Suprapubic skin (tissue), 4 donors: ENCODE measurements around the gene CELF4. TPM values are rescaled to one million over a fixed set of nuclear protein-coding genes. Genes with fewer than 3 reads are reported as not detected.
A peak's percentile ranks its signal among the peaks of the same experiment; 100 is the strongest.

Experiments used
- DNase-seq, 2 donors: peaks; one replicate each; pipeline ENCODE4 v3.0.0-alpha.2; 2019; ENCODE audit warnings: low spot score in 2 of 2
- H3K27ac ChIP-seq: fragments of 200-600 bp; sonication (generic); one replicate; pipeline ENCODE4 v1.5.1; 2019
- H3K27me3 ChIP-seq: fragments of 200-600 bp; sonication (generic); one replicate; pipeline ENCODE4 v1.5.1; 2019
- H3K36me3 ChIP-seq: fragments of 200-600 bp; sonication (generic); one replicate; pipeline ENCODE4 v1.5.1; 2019
- H3K4me1 ChIP-seq: fragments of 200-600 bp; sonication (generic); one replicate; pipeline ENCODE4 v1.5.1; 2019
- H3K4me3 ChIP-seq: fragments of 200-600 bp; sonication (generic); one replicate; pipeline ENCODE4 v1.5.1; 2019; ENCODE audit warnings: mild to moderate bottlenecking
- H3K9me3 ChIP-seq: fragments of 200-600 bp; sonication (generic); one replicate; pipeline ENCODE4 v1.5.1; 2019
- EP300 ChIP-seq: sonication (generic); formaldehyde crosslinking; IDR thresholded peaks from one replicate; pipeline ENCODE4 v1.6.1; 2017; ENCODE audit warnings: antibody characterized with exemption
- POLR2A ChIP-seq, 2 donors: fragments of 450-650 bp; IDR thresholded peaks; one replicate each; pipeline ENCODE4 v1.6.1; 2017; ENCODE audit warnings: antibody characterized with exemption in 2 of 2, mild to moderate bottlenecking in 2 of 2, moderate library complexity in 2 of 2
- POLR2AphosphoS5 ChIP-seq, 3 donors: sonication (generic); formaldehyde crosslinking; IDR thresholded peaks; one replicate each; pipeline ENCODE4 v1.6.1; 2017; ENCODE audit warnings: antibody characterized with exemption in 3 of 3
- WGBS: methylation state at CpG from one replicate; pipeline ENCODE4 v1.1.5; 2018; 5-methylcytosine and 5-hydroxymethylcytosine counted together
- total RNA-seq, 4 donors: library from RNA; depleted of rRNA; stranded (reverse); fragments of >200 nt; gene quantifications; one replicate each; pipeline ENCODE4 v1.1.0, GENCODE V29; 2016
- TF ChIP-seq, protein P1 (sequence below), 2 donors: fragments of 200-600 bp in 1 of 2; fragments of 450-650 bp in 1 of 2; sonication (generic) in 1 of 2; IDR thresholded peaks; one replicate each; pipeline ENCODE4 v1.5.1; 2016 to 2019; ENCODE audit warnings: antibody characterized with exemption in 2 of 2, mild to moderate bottlenecking in 1 of 2, moderate library complexity in 1 of 2

The CELF4 gene
- total RNA-seq, 4 donors from 2014 or later, result not detected

DNA sequence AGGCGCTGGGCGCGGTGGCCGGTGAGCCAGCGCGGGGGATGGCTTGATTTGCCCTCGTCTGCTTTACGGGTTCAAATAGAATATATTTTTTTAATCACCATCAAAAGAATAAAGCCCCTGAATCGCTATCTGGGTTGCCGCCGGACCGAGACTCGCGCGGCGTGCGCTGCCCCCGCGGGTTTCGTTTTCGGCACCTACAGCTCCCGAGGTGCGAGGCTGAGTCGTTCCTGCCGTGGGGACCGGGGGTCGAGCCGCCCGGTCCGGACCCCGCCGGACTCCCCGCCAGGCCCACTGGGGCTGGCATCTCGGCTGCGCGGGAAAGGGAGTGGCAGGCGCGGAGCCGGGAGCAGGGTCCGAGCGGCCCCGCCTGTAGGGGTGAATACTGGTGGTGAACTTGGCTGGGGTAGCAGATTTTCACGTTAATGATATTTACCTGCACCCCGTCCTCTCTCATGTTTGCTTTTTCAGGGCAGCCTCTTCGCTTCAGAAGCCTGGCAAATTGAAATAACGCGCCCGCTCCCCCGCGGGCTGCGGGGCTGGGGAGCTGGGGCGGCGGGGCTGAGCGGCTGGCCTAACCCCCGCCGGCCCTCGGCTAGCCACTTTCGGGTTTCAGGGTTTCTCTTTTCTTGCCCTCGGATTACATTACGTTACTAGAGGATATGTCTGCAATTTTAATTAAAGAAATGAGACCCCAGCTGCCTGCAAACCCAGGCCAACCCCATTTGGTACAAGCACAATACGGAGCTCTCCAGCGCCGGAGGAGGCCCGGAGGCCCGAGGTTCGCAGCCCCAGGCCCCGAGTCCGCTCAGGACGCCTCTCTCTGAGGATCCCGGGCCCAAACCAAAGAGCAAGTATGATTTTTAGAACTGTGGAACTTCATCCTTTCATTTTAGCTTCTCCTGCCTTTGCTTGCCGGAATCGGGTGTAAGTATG is 1.7 kb upstream of the CELF4 start:
- WGBS, result 12% methylated on average over 28 of the region's 72 CpGs
- Histone ChIP-seq H3K27ac (no peak overlapping the region), H3K9me3 (no peaks in the 10 kb centered on the region), H3K36me3 (no peaks in the 10 kb centered on the region), H3K4me1 (peaks cover 30% of the 10 kb centered on the region), H3K27me3 (peaks cover 83% of the 10 kb centered on the region), H3K4me3 (peak overlapping the region; percentile 74)
- DNase-seq, result peak in 1 of 2 donors; percentile 57
- TF ChIP-seq POLR2A (IDR thresholded peaks at IDR 0.05) (no peak), EP300 (no peak), POLR2AphosphoS5 (IDR thresholded peaks at IDR 0.05) (no peak)
- TF ChIP-seq, protein P1, sequence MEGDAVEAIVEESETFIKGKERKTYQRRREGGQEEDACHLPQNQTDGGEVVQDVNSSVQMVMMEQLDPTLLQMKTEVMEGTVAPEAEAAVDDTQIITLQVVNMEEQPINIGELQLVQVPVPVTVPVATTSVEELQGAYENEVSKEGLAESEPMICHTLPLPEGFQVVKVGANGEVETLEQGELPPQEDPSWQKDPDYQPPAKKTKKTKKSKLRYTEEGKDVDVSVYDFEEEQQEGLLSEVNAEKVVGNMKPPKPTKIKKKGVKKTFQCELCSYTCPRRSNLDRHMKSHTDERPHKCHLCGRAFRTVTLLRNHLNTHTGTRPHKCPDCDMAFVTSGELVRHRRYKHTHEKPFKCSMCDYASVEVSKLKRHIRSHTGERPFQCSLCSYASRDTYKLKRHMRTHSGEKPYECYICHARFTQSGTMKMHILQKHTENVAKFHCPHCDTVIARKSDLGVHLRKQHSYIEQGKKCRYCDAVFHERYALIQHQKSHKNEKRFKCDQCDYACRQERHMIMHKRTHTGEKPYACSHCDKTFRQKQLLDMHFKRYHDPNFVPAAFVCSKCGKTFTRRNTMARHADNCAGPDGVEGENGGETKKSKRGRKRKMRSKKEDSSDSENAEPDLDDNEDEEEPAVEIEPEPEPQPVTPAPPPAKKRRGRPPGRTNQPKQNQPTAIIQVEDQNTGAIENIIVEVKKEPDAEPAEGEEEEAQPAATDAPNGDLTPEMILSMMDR (IDR thresholded peaks at IDR 0.05), result no peak

DNA sequence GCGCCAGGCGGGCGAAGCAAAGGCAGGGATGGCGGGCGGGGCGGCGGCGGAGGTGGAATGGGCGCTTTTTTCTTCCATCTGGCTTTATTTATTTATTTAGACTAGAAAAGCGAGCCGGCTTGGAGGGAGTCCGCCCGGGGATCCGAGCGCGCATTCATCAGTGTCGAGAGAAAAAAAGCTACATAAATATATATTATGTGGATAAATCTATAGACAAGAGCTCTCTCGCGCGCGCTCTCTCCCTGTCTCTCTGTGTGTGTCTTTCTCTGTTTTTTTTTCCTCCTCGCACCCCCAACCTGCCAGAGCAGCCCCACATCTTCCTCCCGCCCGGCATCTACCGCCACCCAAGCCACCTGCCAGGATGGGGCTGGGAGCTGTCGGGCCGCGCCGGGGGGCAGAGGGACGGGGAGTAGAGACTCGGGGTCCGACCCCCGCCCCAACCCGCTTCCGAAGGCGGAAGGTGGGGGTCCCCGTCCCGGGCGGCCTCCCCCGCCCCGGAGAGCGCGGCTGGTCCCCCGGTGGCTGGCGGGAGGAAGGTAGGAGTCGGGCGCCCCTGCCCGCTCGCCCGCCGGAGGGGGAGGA is 972 bp upstream of the CELF4 start:
- peaks cover 91% of the 10 kb centered on the region for H3K27me3 ChIP-seq
- H3K9me3 ChIP-seq, result no peaks in the 10 kb centered on the region
- no peak overlapping the region for H3K27ac ChIP-seq
- peaks cover 30% of the 10 kb centered on the region for H3K4me1 ChIP-seq
- TF ChIP-seq EP300 (no peak), POLR2AphosphoS5 (IDR thresholded peaks at IDR 0.05) (no peak), POLR2A (IDR thresholded peaks at IDR 0.05) (no peak)
- TF ChIP-seq, protein P1 (IDR thresholded peaks at IDR 0.05), result no peak
- no peaks in the 10 kb centered on the region for H3K36me3 ChIP-seq
- H3K4me3 ChIP-seq, result peak overlapping the region; percentile 74
- peak in 1 of 2 donors; percentile 74 for DNase-seq
- WGBS, result 3% methylated on average over 48 of the region's 51 CpGs

DNA sequence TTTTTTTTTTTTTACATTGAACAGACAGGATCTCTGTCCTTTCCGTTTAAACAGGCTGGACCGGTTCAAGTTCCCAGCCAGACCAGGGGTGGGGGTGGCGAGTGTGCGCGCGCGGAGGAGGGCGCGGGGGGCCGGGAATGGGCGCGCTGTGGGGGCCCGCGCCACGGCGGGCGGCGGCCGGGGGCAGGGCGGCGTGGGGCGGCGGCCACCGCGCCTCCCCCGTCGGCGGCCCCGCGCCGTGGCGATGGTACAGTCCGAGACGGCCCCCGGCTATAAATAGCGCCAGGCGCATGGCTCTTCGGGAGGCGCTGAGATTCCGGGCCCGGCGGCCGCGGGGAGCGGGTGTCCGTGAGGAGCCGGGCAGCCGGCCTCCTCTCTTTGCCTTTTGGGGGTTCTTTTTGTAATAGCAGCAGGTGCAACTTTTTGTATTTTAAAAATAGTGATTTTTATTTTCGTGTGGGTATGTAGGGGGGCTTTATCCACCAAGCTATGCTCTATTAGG is 430 bp upstream of the CELF4 start:
- Histone ChIP-seq H3K4me1 (peaks cover 30% of the 10 kb centered on the region), H3K36me3 (no peaks in the 10 kb centered on the region), H3K9me3 (no peaks in the 10 kb centered on the region), H3K27ac (no peak overlapping the region), H3K4me3 (peak overlapping the region; percentile 74), H3K27me3 (peaks cover 92% of the 10 kb centered on the region)
- 0% methylated on average over 15 of the region's 49 CpGs for WGBS
- no peak for DNase-seq
- TF ChIP-seq, protein P1 (IDR thresholded peaks at IDR 0.05), result no peak
- TF ChIP-seq POLR2A (IDR thresholded peaks at IDR 0.05), result no peak
- TF ChIP-seq EP300, result no peak
- no peak for TF ChIP-seq POLR2AphosphoS5 (IDR thresholded peaks at IDR 0.05)

DNA sequence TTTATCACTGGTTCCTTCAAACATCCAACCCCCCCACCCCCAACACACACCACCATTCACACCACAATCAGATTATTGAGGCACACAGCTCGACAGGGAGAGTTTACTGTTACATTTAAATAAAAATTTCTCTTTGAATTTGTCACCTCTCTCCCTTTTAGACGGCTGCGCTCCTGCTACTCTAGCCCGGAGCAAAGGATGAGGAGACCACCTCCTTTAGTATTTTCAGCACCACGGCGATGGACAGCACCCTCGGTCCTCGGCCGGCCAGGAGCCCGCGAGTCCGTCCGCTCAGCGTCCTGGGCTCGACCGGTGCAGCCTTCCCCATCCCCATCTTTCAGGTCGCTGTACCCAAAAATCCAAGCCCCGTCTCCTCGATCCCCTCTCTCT is 892 bp downstream of the CELF4 start:
- Histone ChIP-seq H3K27me3 (peaks cover 81% of the 10 kb centered on the region), H3K4me3 (peak overlapping the region; percentile 74), H3K27ac (no peak overlapping the region), H3K4me1 (peaks cover 30% of the 10 kb centered on the region), H3K36me3 (no peaks in the 10 kb centered on the region), H3K9me3 (no peaks in the 10 kb centered on the region)
- 13% methylated on average over 19 of the region's 19 CpGs for WGBS
- TF ChIP-seq POLR2A (IDR thresholded peaks at IDR 0.05) (no peak), POLR2AphosphoS5 (IDR thresholded peaks at IDR 0.05) (no peak), EP300 (no peak)
- TF ChIP-seq, protein P1 (IDR thresholded peaks at IDR 0.05), result no peak
- DNase-seq, result peak in 1 of 2 donors; percentile 75

DNA sequence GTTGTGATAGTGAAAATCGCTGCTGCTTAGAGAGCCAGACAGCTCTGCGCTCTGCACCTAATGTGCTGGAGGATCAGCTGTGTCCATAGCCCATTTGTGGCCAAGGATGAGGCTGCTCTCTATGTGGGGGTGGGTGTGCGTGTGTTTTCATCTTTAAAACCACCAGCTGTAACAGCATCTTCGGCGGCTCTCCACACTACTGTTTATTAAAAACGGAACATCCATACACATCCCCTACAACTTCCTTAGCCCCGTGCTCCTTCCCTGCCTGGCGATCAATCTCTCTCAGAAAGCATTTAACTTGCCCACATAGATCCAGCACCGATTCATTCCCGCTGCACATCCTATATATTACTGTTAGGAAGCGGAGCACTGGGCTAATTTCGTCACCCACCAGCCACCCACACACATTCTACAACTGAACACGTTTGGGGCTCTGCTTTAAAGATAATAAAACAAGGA is 1.6 kb downstream of the CELF4 start:
- no peaks in the 10 kb centered on the region for H3K36me3 ChIP-seq
- no peak overlapping the region for H3K4me3 ChIP-seq
- TF ChIP-seq, protein P1 (IDR thresholded peaks at IDR 0.05), result no peak
- TF ChIP-seq EP300 (no peak), POLR2AphosphoS5 (IDR thresholded peaks at IDR 0.05) (no peak), POLR2A (IDR thresholded peaks at IDR 0.05) (no peak)
- H3K27me3 ChIP-seq, result peaks cover 74% of the 10 kb centered on the region
- H3K9me3 ChIP-seq, result no peaks in the 10 kb centered on the region
- H3K27ac ChIP-seq, result no peak overlapping the region
- no peak for DNase-seq
- 45% methylated on average over 13 of the region's 13 CpGs for WGBS
- peaks cover 30% of the 10 kb centered on the region for H3K4me1 ChIP-seq
